ENCODE measurements around the gene NRP1.
"Not testable (repeated sequence)": the region's sequence is repeated elsewhere in the genome, so short reads cannot be mapped to it uniquely, and the experiment has no call there.

The NRP1 gene

GRCh38 chr10:33233635-33234034 is 100.8 kb downstream of the NRP1 start:
- DNase-seq, result no peak

- DNase-seq, result no peak
Observed at GRCh38 chr10:33233221-33233620, 101.2 kb downstream of the NRP1 start.

- DNase-seq, result no peak
Observed at GRCh38 chr10:33231621-33232350, 102.7 kb downstream of the NRP1 start.

- no peak for DNase-seq
Observed at GRCh38 chr10:33229949-33230267, 104.6 kb downstream of the NRP1 start.

- no peak for DNase-seq
Observed at GRCh38 chr10:33229252-33229948, 105.1 kb downstream of the NRP1 start.

- DNase-seq, result no peak
Observed at GRCh38 chr10:33228426-33228825, 106.0 kb downstream of the NRP1 start.

- no peak for DNase-seq
Observed at GRCh38 chr10:33227489-33227888, 107.0 kb downstream of the NRP1 start.

GRCh38 chr10:33224251-33224965 is 110.1 kb downstream of the NRP1 start:
- DNase-seq, result no peak

GRCh38 chr10:33223326-33224000 is 111.0 kb downstream of the NRP1 start:
- no peak for DNase-seq

- DNase-seq, result not testable (repeated sequence)
Observed at GRCh38 chr10:33222304-33222703, 112.2 kb downstream of the NRP1 start.

- no peak for DNase-seq
Observed at GRCh38 chr10:33217854-33218253, 116.6 kb downstream of the NRP1 start.

GRCh38 chr10:33216661-33217427 is 117.6 kb downstream of the NRP1 start:
- DNase-seq, result no peak

- no peak for DNase-seq
Observed at GRCh38 chr10:33215635-33216034, 118.8 kb downstream of the NRP1 start.

GRCh38 chr10:33215154-33215553 is 119.3 kb downstream of the NRP1 start:
- DNase-seq, result no peak

- DNase-seq, result no peak
Observed at GRCh38 chr10:33214174-33214573, 120.3 kb downstream of the NRP1 start.

GRCh38 chr10:33212061-33212748 is 122.3 kb downstream of the NRP1 start:
- DNase-seq, result no peak

- DNase-seq, result no peak
Observed at GRCh38 chr10:33211106-33211878, 123.2 kb downstream of the NRP1 start.

GRCh38 chr10:33209802-33210201 is 124.7 kb downstream of the NRP1 start:
- DNase-seq, result no peak

- no peak for DNase-seq
Observed at GRCh38 chr10:33208166-33208565, 126.3 kb downstream of the NRP1 start.

- DNase-seq, result no peak
Observed at GRCh38 chr10:33204031-33204430, 130.4 kb downstream of the NRP1 start.

- DNase-seq, result no peak
Observed at GRCh38 chr10:33201971-33202370, 132.5 kb downstream of the NRP1 start.

Data from right hindlimb (tissue), 1 donor.